SK-N-SH treated with all-trans-retinoic acid at 6 μM for 48 hours (cell line): ENCODE data around the gene TMEM143.
"Not testable (repeated sequence)": the region's sequence is repeated elsewhere in the genome, so short reads cannot be mapped to it uniquely, and the experiment has no call there.

Source experiments
- ATAC-seq: fragments of 200-7000 bp; cut with Tn5 transposase; 3 replicates; pipeline ENCODE4 v1.9.1; 2020; ENCODE audit warnings: mild to moderate bottlenecking, moderate library complexity
- ARNTL ChIP-seq: fragments of 450-650 bp; formaldehyde crosslinking; IDR thresholded peaks from 2 replicates; pipeline ENCODE4 v1.5.0; 2020; ENCODE audit warnings: low read depth, mild to moderate bottlenecking, moderate library complexity, borderline replicate concordance
- BACH2 ChIP-seq: fragments of 250-450 bp; sonication (Bioruptor Pico); IDR thresholded peaks from 2 replicates; pipeline ENCODE4 v1.9.0; 2021; ENCODE audit warnings: mild to moderate bottlenecking, borderline replicate concordance
- CREB5 ChIP-seq: fragments of 250-450 bp; sonication (Bioruptor Pico); IDR thresholded peaks from 2 replicates; pipeline ENCODE4 v1.5.1; 2020; ENCODE audit warnings: low read depth, mild to moderate bottlenecking, moderate library complexity
- CSDC2 ChIP-seq: fragments of 250-450 bp; sonication (Bioruptor Pico); IDR thresholded peaks from 2 replicates; pipeline ENCODE4 v1.5.0; 2020; ENCODE audit warnings: mild to moderate bottlenecking, moderate library complexity
- ESRRG ChIP-seq: fragments of 250-450 bp; sonication (Bioruptor Pico); IDR thresholded peaks from 2 replicates; pipeline ENCODE4 v1.6.1; 2021; ENCODE audit warnings: mild to moderate bottlenecking
- GLIS3 ChIP-seq: fragments of 250-450 bp; sonication (Bioruptor Pico); IDR thresholded peaks from 2 replicates; pipeline ENCODE4 v1.5.0; 2020; ENCODE audit warnings: mild to moderate bottlenecking, moderate library complexity
- ISL1 ChIP-seq: fragments of 250-450 bp; sonication (Bioruptor Pico); IDR thresholded peaks from 2 replicates; pipeline ENCODE4 v2.1.2; 2022; ENCODE audit warnings: mild to moderate bottlenecking, moderate library complexity
- OSR1 ChIP-seq: fragments of 250-450 bp; sonication (Bioruptor Pico); IDR thresholded peaks from 2 replicates; pipeline ENCODE4 v1.8.0; 2022; ENCODE audit warnings: moderate library complexity, mild to moderate bottlenecking, inconsistent platforms
- PATZ1 ChIP-seq: fragments of 250-450 bp; sonication (Bioruptor Pico); IDR thresholded peaks from 2 replicates; pipeline ENCODE4 v1.8.0; 2020; ENCODE audit warnings: mild to moderate bottlenecking, moderate library complexity, borderline replicate concordance
- POU6F1 ChIP-seq: fragments of 250-450 bp; sonication (Bioruptor Pico); IDR thresholded peaks from 2 replicates; pipeline ENCODE4 v1.8.0; 2021; ENCODE audit warnings: low read depth, mild to moderate bottlenecking, moderate library complexity, borderline replicate concordance
- PPARA ChIP-seq: fragments of 250-450 bp; sonication (Bioruptor Pico); IDR thresholded peaks from 2 replicates; pipeline ENCODE4 v1.5.0; 2020; ENCODE audit warnings: mild to moderate bottlenecking, borderline replicate concordance
- RARB ChIP-seq: fragments of 250-450 bp; sonication (Bioruptor Pico); IDR thresholded peaks from 2 replicates; pipeline ENCODE4 v1.8.0; 2021; ENCODE audit warnings: mild to moderate bottlenecking, moderate library complexity
- SNAI2 ChIP-seq: fragments of 250-450 bp; sonication (Bioruptor Pico); IDR thresholded peaks from 2 replicates; pipeline ENCODE4 v1.5.0; 2020; ENCODE audit warnings: mild to moderate bottlenecking, moderate library complexity
- TCF4 ChIP-seq: fragments of 250-450 bp; sonication (Bioruptor Pico); IDR thresholded peaks from 2 replicates; pipeline ENCODE4 v1.8.0; 2021; ENCODE audit warnings: mild to moderate bottlenecking, moderate library complexity, borderline replicate concordance
- TOX ChIP-seq: fragments of 250-450 bp; sonication (Bioruptor Pico); IDR thresholded peaks from 2 replicates; pipeline ENCODE4 v1.8.0; 2021; ENCODE audit warnings: mild to moderate bottlenecking, moderate library complexity, borderline replicate concordance
- TSHZ2 ChIP-seq: fragments of 250-450 bp; sonication (Bioruptor Pico); IDR thresholded peaks from 2 replicates; pipeline ENCODE4 v1.5.0; 2020; ENCODE audit warnings: mild to moderate bottlenecking, moderate library complexity
- ZC3H10 ChIP-seq: fragments of 250-450 bp; sonication (Bioruptor Pico); IDR thresholded peaks from 2 replicates; pipeline ENCODE4 v1.5.1; 2021; ENCODE audit warnings: mild to moderate bottlenecking, moderate library complexity
- ZFP3 ChIP-seq: fragments of 250-450 bp; sonication (Bioruptor Pico); IDR thresholded peaks from 2 replicates; pipeline ENCODE4 v1.5.0; 2020; ENCODE audit warnings: mild to moderate bottlenecking, moderate library complexity
- ZFP30 ChIP-seq: fragments of 450-650 bp; formaldehyde crosslinking; IDR thresholded peaks from 2 replicates; pipeline ENCODE4 v1.5.0; 2022; ENCODE audit warnings: mild to moderate bottlenecking, moderate library complexity
- ZNF565 ChIP-seq: fragments of 450-650 bp; formaldehyde crosslinking; conservative IDR thresholded peaks from 2 replicates; pipeline ENCODE4 v1.5.0; 2020; ENCODE audit warnings: low read depth, mild to moderate bottlenecking, moderate library complexity
- ZNF8 ChIP-seq: fragments of 450-650 bp; formaldehyde crosslinking; IDR thresholded peaks from 2 replicates; pipeline ENCODE4 v1.5.0; 2020; ENCODE audit warnings: mild to moderate bottlenecking, moderate library complexity

Gene TMEM143

GRCh38 chr19:48292798-48293197 lies 70.9 kb downstream of the TMEM143 start:
- peak; percentile 10; the same call in 1 of the 3 replicates for ATAC-seq
- TF ChIP-seq TOX (CRISPR knock-in tag) (no peak), POU6F1 (no peak), ISL1 (no peak), GLIS3 (CRISPR knock-in tag) (no peak), OSR1 (no peak), CREB5 (CRISPR knock-in tag) (no peak), SNAI2 (CRISPR knock-in tag) (no peak), CSDC2 (no peak), TSHZ2 (no peak), BACH2 (CRISPR knock-in tag) (no peak), ZFP30 (CRISPR knock-in tag) (no peak), ZNF8 (CRISPR knock-in tag) (no peak), PPARA (CRISPR knock-in tag) (no peak), RARB (CRISPR knock-in tag) (no peak), ARNTL (CRISPR knock-in tag) (no peak), ZFP3 (CRISPR knock-in tag) (no peak), PATZ1 (CRISPR knock-in tag) (no peak), TCF4 (CRISPR knock-in tag) (no peak), ESRRG (CRISPR knock-in tag) (no peak)

GRCh38 chr19:48291489-48291815 lies 72.3 kb downstream of the TMEM143 start:
- not testable (repeated sequence) for ATAC-seq

GRCh38 chr19:48290771-48291488 lies 72.8 kb downstream of the TMEM143 start:
- no peak for TF ChIP-seq ZNF565 (CRISPR knock-in tag)
- TF ChIP-seq ZFP30 (CRISPR knock-in tag): no peak
- TF ChIP-seq CSDC2: no peak
- no peak for TF ChIP-seq RARB (CRISPR knock-in tag)
- no peak for TF ChIP-seq BACH2 (CRISPR knock-in tag)
- TF ChIP-seq GLIS3 (CRISPR knock-in tag): no peak
- TF ChIP-seq TSHZ2: no peak
- no peak for TF ChIP-seq ZC3H10 (CRISPR knock-in tag)
- no peak for TF ChIP-seq TCF4 (CRISPR knock-in tag)
- TF ChIP-seq ISL1: no peak
- ATAC-seq: peak; percentile 90
